Kasumi-1 (cell line): ENCODE measurements around the gene GRM8.
"Not testable (repeated sequence)": the region's sequence is repeated elsewhere in the genome, so short reads cannot be mapped to it uniquely, and the experiment has no call there.

Experiments
- DNase-seq, 2 experiments: peaks; one replicate each; lab custom pipeline; 2025; lab: John Stamatoyannopoulos, UW

The GRM8 gene

DNA sequence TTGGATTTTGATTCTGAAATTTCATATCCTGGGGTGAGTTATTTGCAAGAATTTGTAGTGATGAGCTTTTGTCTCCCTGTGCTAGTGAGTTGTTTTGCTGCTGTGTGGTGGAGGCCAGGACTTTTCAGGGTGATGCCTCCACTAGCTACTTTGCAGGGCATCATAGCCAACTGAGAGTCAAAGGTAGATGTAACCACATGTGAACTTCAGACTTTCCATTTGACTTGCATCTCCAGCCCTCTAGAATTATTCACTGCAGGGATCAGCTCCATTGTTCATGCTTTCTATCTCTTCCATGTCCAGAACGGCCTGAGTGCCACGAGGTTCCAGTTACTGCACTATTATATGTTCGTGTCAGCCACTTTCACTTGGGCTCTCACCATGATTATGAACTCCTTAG lies 534.3 kb downstream of the GRM8 start:
- DNase-seq, result no peak

DNA sequence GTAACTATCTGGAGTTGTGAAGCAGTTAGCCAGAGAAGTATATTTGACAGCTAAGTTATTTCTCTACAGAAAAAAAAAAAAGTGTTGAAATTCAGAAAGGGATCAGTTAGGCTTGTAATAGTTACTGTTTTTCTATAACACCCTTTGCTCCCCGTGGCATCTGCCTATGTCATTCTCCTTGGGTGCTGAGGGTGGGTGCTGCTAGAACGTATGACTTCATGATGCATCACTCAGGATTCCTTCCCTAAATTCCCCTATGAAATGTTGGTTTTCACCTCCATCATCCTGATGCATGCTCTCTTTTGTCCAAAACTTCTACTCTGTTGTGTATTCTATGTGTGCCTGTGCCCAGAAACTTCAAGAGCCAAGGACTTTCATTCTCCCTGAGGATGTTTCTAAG lies 536.4 kb downstream of the GRM8 start:
- DNase-seq, result no peak

DNA sequence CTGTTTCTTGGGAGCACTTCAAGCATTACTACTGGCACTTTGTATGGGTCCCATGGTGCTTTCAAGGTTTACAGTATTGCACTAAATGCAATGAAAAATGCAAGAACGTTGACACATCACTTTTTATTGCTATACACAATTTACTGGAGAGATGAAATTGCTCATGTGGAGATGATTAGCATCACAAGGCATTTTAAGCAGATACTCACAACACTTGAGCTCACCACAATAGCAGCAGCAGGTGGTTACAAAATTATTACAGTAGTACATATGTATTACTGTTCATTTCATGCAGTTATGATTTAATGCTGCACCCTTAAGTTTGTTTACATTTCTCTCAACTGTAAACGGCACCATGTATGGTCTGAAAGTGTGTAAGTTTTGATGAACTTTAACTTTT lies 537.7 kb downstream of the GRM8 start:
- DNase-seq, result no peak

DNA sequence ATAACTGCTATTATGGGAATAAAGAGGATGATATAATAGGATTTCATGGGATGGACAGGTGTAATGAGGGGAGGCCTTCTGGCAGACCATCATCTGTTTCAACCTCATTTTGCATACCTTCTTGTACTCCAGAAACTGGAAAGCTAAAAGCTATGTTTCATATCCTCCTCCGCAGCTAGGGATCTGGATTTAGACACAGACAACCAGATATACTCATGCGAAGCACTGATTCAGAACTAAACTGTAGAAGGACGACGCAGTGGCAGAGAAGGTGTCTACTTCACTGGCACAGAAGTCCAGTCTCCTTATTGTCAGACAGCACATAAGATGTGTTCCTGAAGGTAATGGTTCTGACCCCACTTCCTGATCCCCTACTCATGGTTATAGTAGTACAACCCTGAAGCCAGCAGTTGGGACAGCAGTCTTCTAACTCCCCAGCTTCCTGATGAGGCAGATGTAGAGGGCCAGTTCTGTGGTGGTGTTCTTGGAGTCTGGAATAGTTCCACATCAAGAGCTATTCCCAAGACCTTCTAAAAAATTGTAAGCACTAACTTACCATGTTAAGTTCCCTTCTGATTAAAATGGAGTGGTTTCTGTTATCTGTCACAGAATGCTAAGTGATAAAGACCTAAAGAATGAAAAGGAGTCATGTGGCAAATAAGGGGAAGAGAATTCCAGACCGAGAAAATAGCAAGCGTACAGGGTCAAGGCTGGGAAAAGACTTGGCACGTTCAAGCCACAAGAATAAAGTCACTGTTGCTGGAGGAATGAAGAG lies 550.3 kb downstream of the GRM8 start:
- DNase-seq, result no peak

DNA sequence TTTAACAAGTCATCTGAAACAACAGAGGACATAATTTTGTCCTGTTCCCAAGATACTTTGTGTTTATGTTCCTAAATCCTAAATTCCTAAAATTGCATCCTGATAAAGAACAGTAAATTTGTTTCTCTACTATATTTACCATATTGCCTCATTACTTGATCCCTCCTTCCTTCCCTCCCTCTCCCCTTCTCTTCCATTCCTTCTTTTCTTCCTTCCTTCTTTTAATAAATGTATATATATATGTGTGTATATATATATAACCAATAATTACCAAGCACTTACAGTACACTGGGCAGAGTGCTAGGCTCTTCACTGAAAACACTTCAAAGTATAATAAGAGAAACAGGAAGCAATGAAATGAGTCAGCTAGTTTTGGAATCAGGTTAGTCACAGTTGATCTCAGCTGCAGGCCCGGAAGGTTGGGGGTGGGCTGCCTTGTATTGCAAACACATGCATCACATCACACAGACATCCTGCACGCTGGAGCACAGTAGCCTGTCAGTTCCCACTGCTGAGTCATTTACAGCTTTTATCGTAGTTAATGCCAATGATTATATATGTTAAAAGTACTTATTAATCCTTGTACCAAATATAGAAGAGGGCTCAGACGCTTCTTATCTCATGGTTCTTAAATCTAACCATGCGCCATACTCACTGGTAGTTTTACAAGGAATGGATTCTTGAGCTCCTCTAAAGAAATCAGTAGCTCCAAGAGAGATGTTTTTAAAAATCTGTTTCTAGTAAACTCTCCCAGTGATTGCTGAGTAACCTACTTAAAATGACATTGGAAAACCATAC lies 551.7 kb downstream of the GRM8 start:
- peak; percentile 95 to 98 for DNase-seq

DNA sequence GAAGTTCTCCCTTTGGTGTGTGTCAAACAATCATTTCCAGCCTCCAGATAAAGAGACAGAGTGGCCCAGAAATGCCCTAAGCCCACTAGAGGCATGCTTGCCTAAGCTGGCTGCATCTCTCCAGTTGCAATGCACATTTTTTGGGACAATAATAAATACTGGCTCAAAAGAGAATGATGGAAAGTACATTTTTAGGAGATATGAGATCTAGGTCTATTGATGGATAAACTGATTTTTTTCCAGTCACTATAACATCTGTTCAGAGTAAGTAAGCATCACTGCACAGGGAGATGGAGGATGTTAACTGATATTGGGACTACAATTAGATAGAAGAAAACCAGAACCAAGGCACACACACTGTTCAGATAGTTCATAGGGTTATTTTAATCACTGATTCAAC lies 553.0 kb downstream of the GRM8 start:
- DNase-seq, result no peak

DNA sequence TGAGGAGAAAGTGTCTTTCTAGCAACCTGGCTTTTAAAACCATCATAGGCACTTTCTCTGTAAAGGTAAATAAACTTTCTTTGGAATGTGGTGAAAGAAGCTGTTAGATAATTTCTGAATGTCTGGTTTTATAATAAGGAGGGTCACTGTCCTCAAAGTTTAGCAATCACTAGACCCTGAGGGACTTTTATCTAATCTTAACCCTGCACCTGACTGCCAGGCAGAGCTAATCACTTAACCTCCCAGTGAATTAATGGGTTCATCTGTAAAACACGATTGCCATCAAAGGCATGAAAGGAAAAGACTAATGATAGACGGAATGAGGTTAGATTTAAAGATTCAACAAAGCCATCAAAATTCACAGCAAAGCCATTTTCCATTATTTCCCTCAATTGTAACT lies 553.8 kb downstream of the GRM8 start:
- DNase-seq, result no peak

DNA sequence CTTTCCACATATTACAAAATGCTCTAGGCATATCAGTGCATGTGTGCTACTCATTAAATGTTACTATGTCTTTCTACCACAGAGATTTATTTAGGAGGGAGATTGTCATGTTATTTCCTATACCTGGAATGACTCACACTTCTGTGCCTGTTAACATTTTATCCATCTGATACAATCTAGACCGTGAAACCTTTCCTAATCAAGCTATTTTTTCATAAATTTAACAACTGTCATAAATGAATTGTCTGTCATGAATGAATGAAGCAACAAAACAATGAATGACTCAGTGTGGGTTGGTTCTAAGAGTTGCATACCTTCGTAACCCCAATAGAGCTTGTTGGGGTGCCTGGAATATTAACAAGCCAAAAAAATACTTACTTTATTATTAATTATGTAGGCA lies 554.3 kb downstream of the GRM8 start:
- DNase-seq, result no peak

DNA sequence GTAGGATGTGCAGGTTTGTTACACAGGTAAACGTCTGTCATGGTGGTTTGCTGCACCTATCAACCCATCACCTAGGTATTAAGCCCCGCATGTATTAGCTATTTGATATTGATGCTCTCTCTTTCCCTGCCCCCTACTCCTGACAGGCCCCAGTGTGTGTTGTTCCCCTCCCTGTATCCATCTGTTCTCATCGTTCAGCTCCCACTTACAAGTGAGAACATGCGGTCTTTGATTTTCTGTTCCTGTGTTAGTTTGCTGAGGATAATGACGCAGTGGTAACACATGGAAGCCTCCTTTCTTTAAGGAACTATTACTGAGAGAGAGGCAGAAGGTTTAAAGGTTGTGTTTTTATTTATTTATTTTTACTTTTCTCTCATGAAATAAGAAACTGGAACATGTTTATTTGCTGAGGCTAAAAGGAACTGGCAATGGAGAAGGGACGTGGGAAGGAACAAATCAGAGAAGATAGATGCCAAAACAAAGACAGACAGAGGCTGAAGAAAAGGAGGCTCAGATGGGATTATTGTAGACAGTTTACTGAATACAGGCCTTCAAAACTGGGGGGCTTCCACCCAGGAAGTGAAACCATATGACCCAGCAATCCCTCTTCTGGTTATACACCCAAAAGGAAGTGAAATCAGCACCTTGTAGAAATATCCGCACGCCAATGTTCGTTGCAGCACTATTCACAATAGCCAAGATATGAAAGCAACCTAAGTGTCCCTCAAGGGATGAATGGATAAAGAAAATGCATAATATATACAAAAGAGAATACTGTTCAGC lies 556.3 kb downstream of the GRM8 start:
- DNase-seq, result no peak

DNA sequence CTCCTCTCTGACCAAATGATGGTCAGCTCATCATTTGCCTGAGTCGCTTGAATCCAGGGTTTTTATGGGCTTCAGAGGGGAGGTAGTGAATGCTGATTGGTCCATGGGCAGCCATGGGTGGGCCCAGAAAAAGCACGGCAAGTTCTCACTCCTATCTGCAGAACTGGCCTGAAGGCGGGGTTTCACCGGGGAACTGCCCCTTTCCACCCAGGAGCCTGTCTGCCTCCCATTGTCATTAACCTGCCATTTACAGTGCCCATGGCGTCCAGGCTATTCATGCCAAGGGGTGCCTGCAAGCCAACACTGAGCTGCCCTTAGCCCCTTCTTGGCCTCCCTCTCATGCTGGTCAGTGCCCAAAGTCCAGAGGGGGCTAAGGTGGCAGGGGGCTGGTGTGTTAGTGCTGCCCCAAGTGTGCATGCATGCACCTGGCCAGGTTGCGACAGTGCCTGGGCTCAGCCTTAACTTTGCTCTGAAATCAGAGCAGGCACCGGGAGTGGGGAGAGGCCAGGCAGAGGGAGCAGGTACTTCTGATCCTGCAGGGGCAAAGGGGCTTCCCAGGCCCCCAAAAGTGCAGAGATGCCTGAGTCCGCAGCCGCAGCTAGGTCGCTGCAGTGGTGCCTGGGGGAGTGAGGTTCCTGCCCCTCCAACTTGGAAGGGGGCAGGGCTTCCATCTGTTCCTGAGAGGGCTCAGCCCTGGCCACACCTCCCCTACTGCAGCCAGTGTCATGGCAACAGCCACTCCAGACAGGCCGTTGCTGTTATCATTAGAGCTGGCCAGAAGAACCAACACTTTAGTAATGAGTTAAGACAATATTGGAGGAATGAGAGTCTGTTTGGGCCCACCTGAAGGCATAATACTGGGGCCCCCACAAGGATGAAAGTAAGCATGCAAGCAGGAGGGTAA lies 561.6 kb downstream of the GRM8 start:
- no peak for DNase-seq

DNA sequence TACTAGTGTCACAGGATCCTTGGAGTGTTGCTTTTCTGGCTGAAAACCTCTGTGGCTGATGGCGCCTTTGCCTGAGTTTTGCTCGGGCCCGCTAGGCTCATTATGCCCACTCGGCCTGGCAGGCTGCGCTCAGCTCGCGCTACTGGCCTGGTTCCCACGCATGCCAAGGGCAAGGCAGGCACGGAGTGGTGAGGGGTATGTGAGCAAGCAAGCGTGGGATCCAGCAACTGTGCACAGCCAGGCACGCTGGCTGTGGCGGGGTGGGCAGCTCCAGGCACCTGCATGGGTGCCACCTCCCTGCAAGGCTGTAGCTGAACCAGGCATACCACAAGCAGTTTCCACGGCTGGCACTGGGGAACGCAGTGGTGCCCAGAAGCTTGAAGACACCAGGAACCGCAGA lies 562.6 kb downstream of the GRM8 start:
- DNase-seq, result no peak

DNA sequence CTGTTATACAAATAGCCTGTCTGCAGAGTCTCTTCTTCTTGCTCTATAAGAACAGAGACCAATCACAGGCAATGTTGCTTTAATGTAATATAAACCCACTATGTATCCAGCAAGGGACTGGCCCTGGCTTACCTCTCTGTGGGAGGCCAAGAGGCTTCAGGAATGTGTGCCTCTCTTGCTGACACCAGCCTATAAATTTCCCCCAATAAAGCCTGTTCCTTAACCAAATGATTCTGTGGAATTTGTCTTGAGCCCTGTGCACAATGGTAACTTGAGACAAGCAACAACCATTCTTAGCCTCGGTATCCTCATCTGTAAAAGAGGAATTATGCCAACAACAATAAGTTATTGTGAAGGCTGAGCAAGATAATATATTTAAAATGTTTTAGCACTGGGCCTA lies 563.7 kb downstream of the GRM8 start:
- no peak for DNase-seq

DNA sequence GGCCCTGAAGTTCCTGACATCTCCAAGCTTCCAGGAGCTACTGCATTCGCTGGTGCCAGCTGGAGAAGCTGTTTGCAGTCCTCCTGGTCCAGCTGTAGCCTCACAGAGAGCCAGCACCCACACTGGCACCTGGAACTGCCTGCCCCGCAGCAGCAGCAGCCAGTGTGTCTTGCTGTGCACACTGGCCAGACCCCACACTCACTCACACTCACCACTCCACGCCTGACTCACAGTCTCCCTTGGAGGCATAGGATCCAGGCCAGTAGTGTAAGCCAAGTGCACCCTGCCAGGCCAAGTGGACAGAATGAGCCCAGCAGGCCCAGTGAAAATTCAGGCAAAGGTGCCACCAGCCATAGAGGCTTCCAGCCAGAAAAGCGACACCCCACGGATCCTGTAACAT lies 566.3 kb downstream of the GRM8 start:
- DNase-seq, result no peak

DNA sequence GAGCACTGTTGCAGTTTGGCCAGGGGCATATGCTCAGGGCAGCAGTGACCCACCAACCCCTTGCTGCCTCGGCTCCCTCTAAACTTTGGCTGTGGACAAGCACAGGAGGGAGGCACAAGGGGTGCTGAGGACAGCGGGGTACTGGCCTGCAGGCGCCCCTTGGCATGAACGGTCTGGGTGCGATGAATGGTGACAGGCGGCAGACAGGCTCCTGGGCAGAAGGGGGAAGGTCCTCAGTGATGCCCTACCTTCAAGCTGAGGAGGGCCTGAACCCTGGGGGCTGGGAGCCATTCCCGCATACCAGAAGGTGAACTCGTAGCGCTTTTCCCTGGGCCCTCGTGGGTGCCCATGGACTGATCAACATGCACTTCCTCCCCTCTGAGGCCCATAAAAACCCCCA lies 567.1 kb downstream of the GRM8 start:
- DNase-seq, result no peak

DNA sequence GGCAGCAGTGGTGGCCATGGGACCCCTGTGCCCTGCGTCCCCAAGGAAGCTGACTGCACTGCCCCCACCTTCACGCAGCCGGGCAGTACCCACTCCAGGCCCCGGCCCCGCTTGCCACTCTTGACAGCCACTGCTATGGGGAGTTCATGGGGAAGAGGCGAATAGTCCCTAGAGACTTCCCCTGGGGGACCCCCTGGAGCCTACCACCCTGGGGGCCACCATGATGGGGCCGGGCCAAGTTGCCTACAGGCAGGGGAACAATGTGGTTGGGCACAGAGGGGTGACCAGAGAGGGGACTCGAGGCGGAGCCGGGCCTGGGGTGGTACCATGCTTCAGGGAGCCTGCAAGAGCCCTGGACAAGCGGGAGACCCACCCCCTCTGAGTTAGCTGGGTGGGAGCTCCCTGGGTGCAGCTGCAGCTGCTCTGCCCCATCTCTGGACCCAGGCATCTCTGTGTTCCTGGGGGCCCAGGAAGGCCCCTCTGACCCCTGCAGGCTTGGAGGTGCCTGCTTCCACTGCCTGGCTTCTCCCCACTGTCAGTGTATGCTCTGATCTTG lies 567.6 kb downstream of the GRM8 start:
- no peak for DNase-seq

DNA sequence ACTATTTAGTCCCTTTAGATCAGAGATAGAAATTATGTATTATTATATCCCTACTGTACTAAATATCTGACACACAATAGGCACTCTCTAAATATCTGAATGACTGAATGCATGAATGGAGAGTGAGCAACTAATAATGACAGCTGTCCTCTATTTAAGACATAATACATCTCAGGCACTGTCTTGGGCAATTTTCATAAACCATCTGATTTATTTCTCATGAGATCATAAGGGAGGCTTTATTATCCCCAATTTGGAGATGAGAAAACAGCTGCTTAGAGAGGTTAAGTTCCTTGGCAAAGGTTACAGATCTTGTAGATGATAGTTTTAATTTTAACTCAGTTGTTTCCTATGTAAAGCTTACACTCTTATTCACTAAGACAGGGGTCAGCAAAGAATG lies 570.6 kb downstream of the GRM8 start:
- DNase-seq, result no peak

DNA sequence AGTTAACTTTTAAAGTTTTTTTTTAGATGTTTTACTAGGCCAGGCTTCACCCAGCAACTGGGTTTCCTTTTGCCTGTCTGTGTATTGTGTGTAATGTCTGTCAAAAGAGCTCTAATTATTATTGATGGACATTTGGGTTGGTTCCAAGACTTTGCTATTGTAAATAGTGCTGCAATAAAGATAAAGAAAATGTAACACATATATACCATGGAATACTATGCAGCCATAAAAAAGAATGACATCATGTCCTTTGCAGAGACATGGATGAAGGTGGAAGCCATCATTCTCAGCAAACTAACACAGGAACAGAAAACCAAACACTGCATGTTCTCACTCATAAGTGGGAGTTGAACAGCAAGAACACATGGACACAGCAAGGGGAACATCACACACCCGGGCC lies 584.0 kb downstream of the GRM8 start:
- DNase-seq, result not testable (repeated sequence)

DNA sequence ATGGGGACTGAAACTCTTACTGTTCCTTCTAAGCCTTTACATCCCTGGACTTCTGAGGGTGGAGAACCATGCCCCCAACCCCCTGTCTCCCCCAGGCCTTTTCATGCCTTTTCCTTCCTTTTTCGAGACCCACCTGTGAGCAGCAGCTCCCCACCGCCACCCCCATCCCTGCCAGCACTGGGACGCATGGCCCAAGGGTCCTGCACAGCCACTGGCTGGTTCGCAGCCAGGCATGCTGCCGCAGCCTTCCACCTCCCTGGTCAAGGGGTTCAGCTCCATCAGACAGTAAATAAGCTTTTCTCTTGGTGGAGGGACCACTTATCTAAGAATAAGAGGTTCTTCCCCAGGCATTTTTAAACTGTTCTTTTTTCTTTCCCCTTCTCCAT lies 584.4 kb downstream of the GRM8 start:
- no peak for DNase-seq

DNA sequence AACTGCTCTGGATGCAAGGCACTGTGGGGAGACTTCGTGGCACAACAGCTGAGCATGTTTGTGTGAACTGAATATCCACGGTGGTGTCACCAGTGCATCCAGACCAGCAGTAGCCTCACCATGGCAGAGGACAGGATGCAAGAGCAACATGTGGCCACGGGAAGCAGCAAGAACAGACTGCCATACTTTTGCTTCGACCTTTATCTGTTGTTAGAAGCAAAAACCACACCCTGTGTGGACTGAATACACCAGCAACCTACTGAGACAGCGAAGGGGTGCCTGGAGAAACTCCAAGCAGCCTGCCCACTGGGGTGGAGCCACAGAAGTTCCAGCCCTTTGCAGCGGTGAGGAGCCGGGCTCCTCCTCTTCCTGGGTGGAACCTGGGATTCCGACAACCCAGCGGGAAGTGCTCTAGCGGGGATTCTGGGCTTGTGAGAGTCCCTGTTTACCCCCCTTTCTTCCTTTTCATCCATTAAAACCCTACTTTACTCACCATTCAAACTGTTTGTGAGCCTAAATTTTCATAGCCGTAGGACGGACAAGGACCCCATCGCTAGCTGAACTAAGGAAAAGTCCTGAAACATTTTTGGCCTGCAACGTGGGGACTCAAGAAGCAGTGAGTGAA lies 584.9 kb downstream of the GRM8 start:
- DNase-seq, result no peak

DNA sequence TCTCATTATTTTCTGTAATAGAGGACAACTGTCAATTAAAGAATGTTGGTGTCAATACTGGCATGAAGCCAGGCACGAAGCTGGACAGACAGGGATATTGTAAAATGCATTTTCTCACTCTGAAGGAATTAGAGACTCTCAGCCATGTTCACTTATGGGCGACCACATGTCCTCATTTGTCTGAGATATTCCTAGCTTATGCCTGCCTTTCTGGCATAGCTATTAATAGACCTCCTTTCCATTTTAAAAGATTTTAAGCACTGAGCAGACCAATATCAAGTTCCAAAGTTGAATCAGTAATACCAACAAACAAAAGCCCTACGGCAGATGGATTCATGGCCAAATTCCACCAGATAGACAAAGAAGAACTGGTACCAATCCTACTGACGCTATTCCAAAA lies 589.9 kb downstream of the GRM8 start:
- DNase-seq, result no peak

DNA sequence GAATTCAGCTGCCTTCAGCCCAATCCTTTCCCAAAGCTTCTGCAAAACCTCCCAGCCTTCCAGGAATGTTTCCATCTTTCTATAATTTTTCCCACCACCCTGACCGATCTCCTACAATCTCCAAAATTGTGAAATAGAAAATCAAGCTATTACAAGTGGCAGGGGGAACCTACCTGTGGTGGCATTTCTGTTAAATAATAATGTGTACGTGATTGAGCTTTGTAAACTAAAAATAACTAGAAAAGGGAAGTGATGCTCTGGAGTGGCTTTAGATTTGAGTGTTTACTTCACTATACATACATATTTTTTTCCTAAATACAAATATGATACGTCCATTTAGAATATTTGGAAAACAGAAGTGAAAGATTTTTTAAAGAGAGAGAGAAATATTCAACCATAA lies 593.6 kb downstream of the GRM8 start:
- DNase-seq, result no peak
